SU-DHL-6 (cell line): ENCODE measurements around the gene UBE2J2.

Experiments
- H2AFZ ChIP-seq: fragments of 200-600 bp; sonication (generic); 2 replicates; pipeline ENCODE4 v1.6.1; 2014; ENCODE audit warnings: low read depth, mild to moderate bottlenecking, moderate library complexity, mixed read lengths, antibody characterized with exemption, low read length; ENCODE audit not compliant: severe bottlenecking
- H3F3A ChIP-seq: fragments of 200-600 bp; shearing (Covaris generic); 2 replicates; pipeline ENCODE4 v1.6.0; 2016; ENCODE audit warnings: antibody characterized with exemption, mild to moderate bottlenecking; ENCODE audit not compliant: insufficient read depth
- H3K27ac ChIP-seq: fragments of 200-600 bp; sonication (generic); 2 replicates; pipeline ENCODE4 v1.5.1; 2016; ENCODE audit warnings: low read depth, mild to moderate bottlenecking, low read length, moderate library complexity, mixed read lengths
- H3K27me3 ChIP-seq: fragments of 200-600 bp; sonication (generic), shearing (Covaris generic); 2 replicates; pipeline ENCODE4 v1.6.0; 2014; ENCODE audit warnings: mild to moderate bottlenecking, low read length
- H3K36me3 ChIP-seq: fragments of 200-600 bp; sonication (generic); 2 replicates; pipeline ENCODE4 v1.6.1; 2014; ENCODE audit warnings: mild to moderate bottlenecking, low read length, mixed read lengths
- H3K4me2 ChIP-seq: fragments of 300-600, 200-600 bp; shearing (Covaris generic), sonication (generic); 2 replicates; pipeline ENCODE4 v1.6.0; 2014; ENCODE audit warnings: low read length, low read depth, mild to moderate bottlenecking; ENCODE audit not compliant: poor library complexity, severe bottlenecking
- H3K4me3 ChIP-seq: fragments of 200-600 bp; sonication (generic); 2 replicates; pipeline ENCODE4 v1.5.1; 2014; ENCODE audit warnings: antibody characterized with exemption, low read length, mild to moderate bottlenecking, mixed read lengths; ENCODE audit not compliant: insufficient read depth, poor library complexity, severe bottlenecking
- H3K79me2 ChIP-seq: fragments of 200-600 bp; sonication (generic); 2 replicates; pipeline ENCODE4 v1.6.1; 2014; ENCODE audit warnings: mild to moderate bottlenecking, low read length, moderate library complexity; ENCODE audit not compliant: insufficient read depth
- H3K9ac ChIP-seq: fragments of 200-600 bp; sonication (generic); 2 replicates; pipeline ENCODE4 v1.7.0; 2014; ENCODE audit warnings: mild to moderate bottlenecking, low read length
- H3K9me2 ChIP-seq: fragments of 200-600 bp; sonication (generic); replicated peaks from 2 replicates; pipeline ENCODE4 v1.6.1; 2014; ENCODE audit warnings: low read length; ENCODE audit not compliant: insufficient read depth
- H3K9me3 ChIP-seq: fragments of 200-600 bp; sonication (generic); 2 replicates; pipeline ENCODE4 v1.6.1; 2014; ENCODE audit warnings: low read length, mixed read lengths; ENCODE audit not compliant: insufficient read depth
- H4K20me1 ChIP-seq: fragments of 200-600 bp; sonication (generic); 2 replicates; pipeline ENCODE4 v1.6.1; 2014; ENCODE audit warnings: low read depth, mild to moderate bottlenecking, antibody characterized with exemption, low read length, moderate library complexity, mixed read lengths
- EZH2phosphoT487 ChIP-seq: fragments of 200-600 bp; sonication (generic), shearing (Covaris generic); conservative IDR thresholded peaks from 2 replicates; pipeline ENCODE4 v1.6.1; 2018; ENCODE audit warnings: mild to moderate bottlenecking, antibody characterized with exemption, low read length, moderate library complexity, mixed read lengths
- TF ChIP-seq, protein P1 (sequence below): fragments of 200-600 bp; sonication (generic); IDR thresholded peaks from one replicate; pipeline ENCODE4 v1.5.1; 2017; ENCODE audit warnings: antibody characterized with exemption, mild to moderate bottlenecking, low read length, moderate library complexity; ENCODE audit not compliant: insufficient read depth, poor library complexity, severe bottlenecking

Gene UBE2J2

DNA sequence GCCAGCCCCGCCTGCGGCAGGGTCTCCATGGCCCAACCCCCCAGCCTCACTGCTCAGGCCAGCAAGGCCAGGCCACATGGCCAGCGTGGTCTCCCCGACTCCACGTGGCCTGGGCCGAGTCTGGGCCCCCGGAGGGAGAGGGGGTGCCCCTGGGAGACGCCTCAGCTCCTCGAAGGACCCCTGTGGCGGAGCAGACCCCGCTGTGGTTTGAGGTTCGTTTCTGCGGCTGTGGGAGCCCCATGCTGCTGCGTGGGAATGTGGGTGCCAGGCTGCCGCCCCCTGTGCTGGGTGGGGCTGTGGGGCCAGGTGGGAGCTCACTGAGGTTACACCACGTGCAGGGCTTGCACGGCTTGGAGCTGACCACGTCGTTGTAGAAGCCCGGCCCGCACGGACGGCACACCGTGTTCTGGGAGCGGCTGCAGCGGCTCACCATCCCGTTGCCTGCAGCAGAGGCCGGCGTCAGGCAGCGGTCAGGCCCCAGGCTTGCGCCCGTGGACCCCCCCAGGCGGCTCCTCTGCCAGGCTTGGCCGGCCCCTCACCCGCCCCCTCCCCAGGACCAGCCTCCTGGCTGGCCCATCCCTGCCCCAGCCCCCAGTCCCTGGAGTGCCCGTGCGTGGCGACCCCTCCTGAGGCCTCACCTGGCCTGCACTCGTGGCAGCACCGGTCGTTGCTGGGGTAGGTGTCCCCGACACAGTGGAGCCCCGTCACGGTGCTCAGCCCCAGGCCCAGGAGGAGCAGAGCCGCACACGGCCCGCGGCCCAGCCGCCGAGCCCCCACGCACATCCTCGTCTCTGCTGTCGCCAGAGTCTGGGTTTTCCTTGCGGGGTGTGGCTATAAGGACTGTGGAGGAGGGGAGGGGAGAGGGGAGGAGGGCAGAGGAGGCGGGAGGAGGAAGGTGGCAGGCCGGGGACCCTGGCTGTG, 60.0 kb downstream of the UBE2J2 start, which contains the start of gene TNFRSF4:
Gene TNFRSF4 (minus strand): TSS at position 809 of the 921 bp plus-strand sequence. CDS start 26 bp downstream, at position 783.
- TF ChIP-seq, protein P1, sequence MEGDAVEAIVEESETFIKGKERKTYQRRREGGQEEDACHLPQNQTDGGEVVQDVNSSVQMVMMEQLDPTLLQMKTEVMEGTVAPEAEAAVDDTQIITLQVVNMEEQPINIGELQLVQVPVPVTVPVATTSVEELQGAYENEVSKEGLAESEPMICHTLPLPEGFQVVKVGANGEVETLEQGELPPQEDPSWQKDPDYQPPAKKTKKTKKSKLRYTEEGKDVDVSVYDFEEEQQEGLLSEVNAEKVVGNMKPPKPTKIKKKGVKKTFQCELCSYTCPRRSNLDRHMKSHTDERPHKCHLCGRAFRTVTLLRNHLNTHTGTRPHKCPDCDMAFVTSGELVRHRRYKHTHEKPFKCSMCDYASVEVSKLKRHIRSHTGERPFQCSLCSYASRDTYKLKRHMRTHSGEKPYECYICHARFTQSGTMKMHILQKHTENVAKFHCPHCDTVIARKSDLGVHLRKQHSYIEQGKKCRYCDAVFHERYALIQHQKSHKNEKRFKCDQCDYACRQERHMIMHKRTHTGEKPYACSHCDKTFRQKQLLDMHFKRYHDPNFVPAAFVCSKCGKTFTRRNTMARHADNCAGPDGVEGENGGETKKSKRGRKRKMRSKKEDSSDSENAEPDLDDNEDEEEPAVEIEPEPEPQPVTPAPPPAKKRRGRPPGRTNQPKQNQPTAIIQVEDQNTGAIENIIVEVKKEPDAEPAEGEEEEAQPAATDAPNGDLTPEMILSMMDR, result no peak
- no peak for TF ChIP-seq EZH2phosphoT487
- Histone ChIP-seq H3K4me3 (no peak within 1 kb of the TSS), H2AFZ (no peak within 1 kb of the TSS), H3K9me3 (no peaks in the 10 kb centered on the region), H4K20me1 (no peaks in the 10 kb centered on the region), H3K27me3 (no peaks in the 10 kb centered on the region), H3K9ac (no peak within 1 kb of the TSS), H3F3A (no peaks in the 10 kb centered on the region), H3K79me2 (no peaks in the 10 kb centered on the region), H3K27ac (no peak within 1 kb of the TSS), H3K9me2 (no peaks in the 10 kb centered on the region), H3K4me2 (no peak within 1 kb of the TSS), H3K36me3 (no peaks in the 10 kb centered on the region)

DNA sequence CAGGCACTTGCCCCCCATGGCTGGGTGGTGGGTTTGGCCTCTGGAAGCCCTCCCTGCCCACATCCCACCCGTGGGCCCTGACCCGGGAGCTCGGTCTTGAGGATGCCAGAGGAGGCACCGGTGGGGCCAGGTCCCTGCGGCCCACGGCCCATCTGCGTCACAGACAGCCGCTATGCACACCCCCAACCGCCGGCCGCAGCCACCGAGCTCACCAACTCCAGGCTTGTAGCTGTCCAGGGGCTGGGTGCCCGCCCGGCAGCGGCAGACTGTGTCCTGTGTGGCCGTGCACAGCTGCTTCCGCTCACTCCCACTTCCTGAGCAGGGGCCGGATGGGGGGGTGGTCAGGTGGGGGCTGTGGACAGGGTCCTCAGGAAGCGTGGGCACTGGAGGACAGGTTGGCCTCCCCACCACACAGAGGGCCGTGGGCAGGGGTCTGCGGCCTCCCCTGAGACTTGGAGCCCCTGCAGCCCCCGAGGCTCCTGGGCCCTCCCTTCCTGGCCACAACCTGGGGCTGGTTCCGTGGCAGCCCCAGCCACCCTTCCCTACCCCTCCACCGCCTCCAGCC, 60.8 kb downstream of the UBE2J2 start:
- Histone ChIP-seq H3K79me2 (no peaks in the 10 kb centered on the region), H2AFZ (no peak overlapping the region), H3K9ac (no peak overlapping the region), H4K20me1 (no peaks in the 10 kb centered on the region), H3K9me2 (no peaks in the 10 kb centered on the region), H3K27ac (no peak overlapping the region), H3K4me2 (no peak overlapping the region), H3K36me3 (no peaks in the 10 kb centered on the region), H3K4me3 (no peak overlapping the region), H3K27me3 (no peaks in the 10 kb centered on the region), H3F3A (no peaks in the 10 kb centered on the region), H3K9me3 (no peaks in the 10 kb centered on the region)
- no peak for TF ChIP-seq EZH2phosphoT487
- TF ChIP-seq, protein P1, result no peak

DNA sequence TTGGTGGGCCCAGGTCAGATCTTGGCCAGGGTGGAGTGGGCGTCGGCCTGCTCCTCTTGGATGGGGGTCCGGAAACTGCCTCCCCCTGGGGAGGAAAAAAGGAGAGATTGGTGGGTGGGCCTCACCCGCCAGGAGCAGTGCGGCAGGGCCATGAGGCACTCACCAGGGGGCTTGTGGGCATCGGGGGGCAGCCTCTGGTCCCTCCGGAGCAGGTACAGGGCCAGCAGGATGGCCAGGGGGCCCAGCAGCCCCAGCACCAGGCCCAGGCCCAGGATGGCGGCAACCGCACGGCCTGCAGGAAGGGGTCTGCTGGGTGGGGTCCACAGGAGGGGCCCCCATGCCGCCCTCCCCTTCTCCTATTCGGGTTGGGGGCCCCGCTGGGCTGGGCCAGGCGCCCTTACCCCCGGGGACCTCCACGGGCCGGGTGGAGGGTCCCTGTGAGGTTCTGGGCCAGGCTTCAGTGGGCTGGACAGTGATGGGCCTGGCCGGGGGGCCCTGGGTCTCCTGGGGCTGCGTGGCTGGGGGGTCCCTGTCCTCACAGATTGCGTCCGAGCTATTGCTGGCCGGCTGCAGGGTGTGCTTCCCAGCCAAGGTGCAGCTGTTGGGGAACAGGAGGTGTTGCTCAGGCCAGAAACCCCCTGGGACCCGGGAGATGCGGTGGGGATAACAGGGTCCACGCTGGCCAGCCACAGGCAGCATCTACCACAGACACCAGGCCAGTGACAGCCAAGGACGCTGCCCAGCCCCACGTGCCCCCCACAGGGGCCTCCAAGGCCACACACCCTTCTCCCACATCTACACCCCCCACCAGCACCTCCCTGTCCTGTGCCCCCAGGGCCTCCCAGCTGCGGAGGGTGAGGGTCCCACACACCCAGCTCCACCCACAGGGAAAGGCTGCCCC, 61.9 kb downstream of the UBE2J2 start:
- Histone ChIP-seq H3K4me3 (no peak overlapping the region), H3K36me3 (no peaks in the 10 kb centered on the region), H3K9me3 (no peaks in the 10 kb centered on the region), H3K9ac (no peak overlapping the region), H3K27ac (no peak overlapping the region), H3K4me2 (no peak overlapping the region), H3K9me2 (no peaks in the 10 kb centered on the region), H3K79me2 (no peaks in the 10 kb centered on the region), H4K20me1 (no peaks in the 10 kb centered on the region), H2AFZ (no peak overlapping the region), H3K27me3 (no peaks in the 10 kb centered on the region), H3F3A (no peaks in the 10 kb centered on the region)
- TF ChIP-seq EZH2phosphoT487, result no peak
- TF ChIP-seq, protein P1, result no peak
